KMS-11 (cell line): Measurements from ENCODE around the gene KIZ.

Experiments
- H2AFZ ChIP-seq: fragments of 200-600 bp; sonication (generic); 2 replicates; pipeline ENCODE4 v1.6.1; 2016; ENCODE audit warnings: antibody characterized with exemption, mixed run types, low read depth
- H3K27ac ChIP-seq: fragments of 200-600 bp; sonication (generic); 2 replicates; pipeline ENCODE4 v1.6.1; 2016; ENCODE audit warnings: mild to moderate bottlenecking, mixed run types
- H3K27me3 ChIP-seq: fragments of 200-600 bp; sonication (generic); 2 replicates; pipeline ENCODE4 v1.6.1; 2017; ENCODE audit warnings: mild to moderate bottlenecking, low read depth, mixed run types, moderate library complexity; ENCODE audit not compliant: insufficient read depth
- H3K36me3 ChIP-seq: fragments of 200-600 bp; sonication (generic); 2 replicates; pipeline ENCODE4 v1.6.1; 2017; ENCODE audit warnings: mild to moderate bottlenecking, mixed run types; ENCODE audit not compliant: insufficient read depth
- H3K4me1 ChIP-seq: fragments of 200-600 bp; sonication (generic); 2 replicates; pipeline ENCODE4 v1.6.1; 2016; ENCODE audit warnings: mild to moderate bottlenecking, low read depth, mixed run types; ENCODE audit not compliant: poor library complexity, severe bottlenecking
- H3K4me2 ChIP-seq: fragments of 200-600 bp; sonication (generic); 2 replicates; pipeline ENCODE4 v1.7.0; 2016; ENCODE audit warnings: mild to moderate bottlenecking, mixed run types
- H3K4me3 ChIP-seq: fragments of 200-600 bp; sonication (generic); IDR thresholded peaks from 2 replicates; pipeline ENCODE4 v1.6.1; 2017; ENCODE audit warnings: low read depth, low read length, mixed read lengths; ENCODE audit not compliant: insufficient read depth
- H3K79me2 ChIP-seq: fragments of 200-600 bp; sonication (generic); 2 replicates; pipeline ENCODE4 v1.6.1; 2016; ENCODE audit warnings: low read depth, mixed run types; ENCODE audit not compliant: insufficient read depth
- H3K9ac ChIP-seq: fragments of 200-600 bp; sonication (generic); 2 replicates; pipeline ENCODE4 v1.6.1; 2016; ENCODE audit warnings: mild to moderate bottlenecking, mixed run types
- H4K20me1 ChIP-seq: fragments of 200-600 bp; sonication (generic); 2 replicates; pipeline ENCODE4 v1.6.1; 2016; ENCODE audit warnings: mild to moderate bottlenecking, mixed run types; ENCODE audit not compliant: insufficient read depth
- TF ChIP-seq, protein P1 (sequence below): fragments of 200-600 bp; sonication (generic); conservative IDR thresholded peaks from 2 replicates; pipeline ENCODE4 v1.6.1; 2017; ENCODE audit warnings: low read depth, mild to moderate bottlenecking, antibody characterized with exemption, low read length, moderate library complexity, mixed read lengths

Gene KIZ

DNA sequence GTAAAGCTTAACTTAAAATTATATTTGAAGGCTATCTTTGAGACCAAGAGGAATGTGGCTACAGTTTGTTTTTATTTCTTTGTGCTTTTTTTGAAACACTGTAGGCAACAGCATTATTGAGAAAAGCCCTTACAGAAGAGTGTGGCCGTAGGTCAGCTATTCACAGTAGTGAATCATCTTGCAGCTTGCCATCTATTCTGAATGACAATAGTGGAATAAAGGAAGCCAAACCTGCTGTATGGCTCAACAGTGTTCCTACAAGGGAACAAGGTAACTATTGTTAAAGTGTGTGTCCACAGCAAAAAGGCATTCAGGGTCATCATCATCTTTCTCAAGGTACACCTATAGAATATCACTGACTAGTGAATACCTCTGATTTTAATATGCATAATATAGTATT, 88.5 kb downstream of the KIZ start:
- Histone ChIP-seq H3K27ac (no peak overlapping the region), H3K27me3 (no peaks in the 10 kb centered on the region), H3K4me2 (no peak overlapping the region), H2AFZ (no peak overlapping the region), H3K9ac (no peak overlapping the region), H4K20me1 (no peaks in the 10 kb centered on the region), H3K79me2 (no peaks in the 10 kb centered on the region), H3K36me3 (no peaks in the 10 kb centered on the region), H3K4me3 (no peak overlapping the region), H3K4me1 (no peaks in the 10 kb centered on the region)
- TF ChIP-seq, protein P1, sequence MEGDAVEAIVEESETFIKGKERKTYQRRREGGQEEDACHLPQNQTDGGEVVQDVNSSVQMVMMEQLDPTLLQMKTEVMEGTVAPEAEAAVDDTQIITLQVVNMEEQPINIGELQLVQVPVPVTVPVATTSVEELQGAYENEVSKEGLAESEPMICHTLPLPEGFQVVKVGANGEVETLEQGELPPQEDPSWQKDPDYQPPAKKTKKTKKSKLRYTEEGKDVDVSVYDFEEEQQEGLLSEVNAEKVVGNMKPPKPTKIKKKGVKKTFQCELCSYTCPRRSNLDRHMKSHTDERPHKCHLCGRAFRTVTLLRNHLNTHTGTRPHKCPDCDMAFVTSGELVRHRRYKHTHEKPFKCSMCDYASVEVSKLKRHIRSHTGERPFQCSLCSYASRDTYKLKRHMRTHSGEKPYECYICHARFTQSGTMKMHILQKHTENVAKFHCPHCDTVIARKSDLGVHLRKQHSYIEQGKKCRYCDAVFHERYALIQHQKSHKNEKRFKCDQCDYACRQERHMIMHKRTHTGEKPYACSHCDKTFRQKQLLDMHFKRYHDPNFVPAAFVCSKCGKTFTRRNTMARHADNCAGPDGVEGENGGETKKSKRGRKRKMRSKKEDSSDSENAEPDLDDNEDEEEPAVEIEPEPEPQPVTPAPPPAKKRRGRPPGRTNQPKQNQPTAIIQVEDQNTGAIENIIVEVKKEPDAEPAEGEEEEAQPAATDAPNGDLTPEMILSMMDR, result no peak

DNA sequence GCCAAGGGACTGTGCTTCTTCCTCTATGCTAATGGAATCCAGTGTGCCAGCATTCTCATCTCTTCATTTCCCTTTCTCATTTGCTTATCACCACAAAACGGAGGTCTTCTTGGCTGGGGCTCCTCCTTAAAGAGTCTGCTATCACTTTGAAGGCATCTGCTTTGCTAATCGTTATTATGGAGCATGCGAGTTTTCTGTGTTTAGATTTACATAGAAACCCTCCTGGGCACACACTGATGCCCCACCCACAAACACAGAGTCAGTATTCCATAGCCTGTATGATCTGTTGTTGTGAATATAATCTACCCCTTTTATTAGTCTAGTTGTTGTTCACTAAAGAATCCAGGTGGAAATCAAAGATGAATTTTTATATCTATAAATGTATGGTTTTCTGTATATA, 93.8 kb downstream of the KIZ start:
- H4K20me1 ChIP-seq, result no peaks in the 10 kb centered on the region
- no peak overlapping the region for H3K4me2 ChIP-seq
- no peak overlapping the region for H3K27ac ChIP-seq
- H3K79me2 ChIP-seq, result no peaks in the 10 kb centered on the region
- no peaks in the 10 kb centered on the region for H3K27me3 ChIP-seq
- no peaks in the 10 kb centered on the region for H3K36me3 ChIP-seq
- TF ChIP-seq, protein P1, result no peak
- H3K9ac ChIP-seq, result no peak overlapping the region
- H3K4me3 ChIP-seq, result no peak overlapping the region
- no peaks in the 10 kb centered on the region for H3K4me1 ChIP-seq
- H2AFZ ChIP-seq, result no peak overlapping the region

DNA sequence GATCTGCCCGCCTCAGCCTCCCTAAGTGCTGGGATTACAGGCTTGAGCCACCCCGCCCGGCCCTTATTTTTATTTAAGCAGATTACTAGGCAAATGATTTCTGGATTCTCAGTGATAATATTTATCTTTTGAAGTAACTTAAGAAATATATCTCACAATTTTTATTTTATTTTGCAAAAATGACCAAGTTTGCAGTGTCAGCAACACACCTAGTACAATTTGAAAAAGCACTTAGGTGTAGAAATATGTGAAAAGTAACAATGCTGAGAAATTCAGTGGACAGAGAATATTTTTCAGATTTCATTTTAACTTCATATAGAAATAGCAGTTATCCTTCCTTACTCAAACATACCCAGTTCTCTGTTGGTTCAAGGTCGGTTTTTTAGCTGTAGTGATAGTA, 98.3 kb downstream of the KIZ start:
- Histone ChIP-seq H3K4me3 (no peak overlapping the region), H2AFZ (no peak overlapping the region), H3K4me1 (no peaks in the 10 kb centered on the region), H3K27ac (no peak overlapping the region), H3K27me3 (no peaks in the 10 kb centered on the region), H4K20me1 (no peaks in the 10 kb centered on the region), H3K4me2 (no peak overlapping the region), H3K36me3 (no peaks in the 10 kb centered on the region), H3K79me2 (no peaks in the 10 kb centered on the region), H3K9ac (no peak overlapping the region)
- TF ChIP-seq, protein P1, result no peak

DNA sequence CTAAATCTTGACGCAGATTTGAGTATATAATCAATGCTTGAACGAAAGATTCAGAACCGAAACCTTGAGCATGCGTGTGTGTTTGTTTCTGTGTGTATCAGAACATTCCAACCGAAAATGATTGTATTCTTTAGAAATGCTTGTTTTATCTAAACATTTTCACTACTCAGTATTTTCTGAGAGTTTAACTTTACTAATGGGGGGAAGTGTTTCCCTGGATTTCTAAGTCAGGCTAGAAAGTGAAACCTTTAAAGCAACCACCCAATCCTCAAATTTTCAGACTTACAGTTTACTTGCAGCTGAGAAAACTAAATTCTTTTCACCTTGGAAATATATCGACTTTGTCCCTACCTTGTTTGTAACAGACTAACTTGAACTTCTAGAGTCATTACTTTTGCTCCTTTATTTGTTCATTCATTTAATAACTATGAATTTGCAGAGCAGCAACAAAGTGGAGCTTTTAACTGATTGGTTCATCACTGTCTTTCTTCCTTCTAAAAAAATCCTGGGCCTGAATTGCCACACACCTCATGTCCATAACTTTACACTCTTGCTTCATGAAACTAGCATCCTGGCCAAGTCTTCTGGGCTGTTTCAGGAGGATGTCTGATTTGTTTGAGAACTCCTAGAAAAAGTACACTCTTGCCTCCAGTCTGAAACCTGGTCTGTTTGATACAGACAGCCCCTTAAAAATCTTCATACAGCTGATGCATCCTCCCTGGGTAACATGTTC, 99.5 kb downstream of the KIZ start:
- no peak overlapping the region for H2AFZ ChIP-seq
- H3K79me2 ChIP-seq, result no peaks in the 10 kb centered on the region
- no peaks in the 10 kb centered on the region for H4K20me1 ChIP-seq
- no peaks in the 10 kb centered on the region for H3K27me3 ChIP-seq
- H3K9ac ChIP-seq, result no peak overlapping the region
- TF ChIP-seq, protein P1, result no peak
- no peaks in the 10 kb centered on the region for H3K4me1 ChIP-seq
- H3K36me3 ChIP-seq, result no peaks in the 10 kb centered on the region
- no peak overlapping the region for H3K27ac ChIP-seq
- no peak overlapping the region for H3K4me2 ChIP-seq
- no peak overlapping the region for H3K4me3 ChIP-seq
